Measurements from ENCODE around the gene NME4.

DNA sequence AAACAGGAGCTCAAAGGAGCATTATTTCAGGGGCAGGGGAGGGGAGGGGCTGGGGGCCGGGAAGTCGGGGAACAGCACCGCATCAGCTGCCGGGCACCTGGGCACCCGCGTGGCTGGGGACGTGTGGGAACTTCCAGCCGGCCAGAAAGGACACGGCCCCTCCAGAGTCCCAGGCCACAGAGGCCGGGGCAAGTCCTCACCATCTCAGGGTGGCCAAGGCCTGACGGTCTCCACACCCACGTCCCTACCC is 16.3 kb upstream of the NME4 start:
- no peak for TF ChIP-seq SMC3 (IDR thresholded peaks at IDR 0.05)
- TF ChIP-seq POLR2A (IDR thresholded peaks at IDR 0.05; ENCODE audit: low read length), result no peak
- TF ChIP-seq HOXB13 (CRISPR knock-in tag; IDR thresholded peaks at IDR 0.05; ENCODE audit: low read depth), result no peak
